ENCODE results near the gene ADD2.

Gene ADD2

DNA sequence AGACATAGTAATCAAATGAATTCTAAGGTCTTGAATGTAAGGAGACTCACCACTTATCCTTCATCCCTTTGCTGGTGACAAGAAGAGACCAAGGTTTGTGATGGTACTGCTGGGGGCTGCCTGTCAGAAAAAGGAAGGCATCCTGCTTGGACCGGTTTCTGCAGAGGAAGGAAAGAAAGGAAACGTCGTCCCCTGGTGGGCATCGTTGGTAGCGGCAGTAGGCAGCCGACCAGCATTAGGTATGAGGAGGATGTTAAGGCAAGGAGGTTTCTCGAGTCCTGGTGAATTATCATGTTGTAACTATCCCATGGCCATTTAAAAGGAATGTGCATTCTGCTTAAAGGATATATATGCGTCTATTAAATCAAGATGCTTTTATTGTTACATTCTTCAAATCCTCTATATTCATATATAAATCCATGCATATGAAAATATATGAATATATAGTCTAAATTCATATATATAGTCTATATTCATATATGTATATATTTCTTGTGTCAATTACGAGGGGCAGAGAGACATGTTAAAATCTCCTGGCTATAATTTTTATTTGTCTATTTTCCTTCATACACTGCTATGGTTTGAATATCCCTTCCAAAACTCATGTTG lies 120.0 kb downstream of the ADD2 start:
- no peak for TF ChIP-seq Cebpa-rat (IDR thresholded peaks at IDR 0.05)
- peaks cover 0 to 8% (median 0%) of the 10 kb centered on the region in 11 experiments; a peak in 5 of 22 replicates for H3K9me3 ChIP-seq (replicated peaks in 1 of 11)

DNA sequence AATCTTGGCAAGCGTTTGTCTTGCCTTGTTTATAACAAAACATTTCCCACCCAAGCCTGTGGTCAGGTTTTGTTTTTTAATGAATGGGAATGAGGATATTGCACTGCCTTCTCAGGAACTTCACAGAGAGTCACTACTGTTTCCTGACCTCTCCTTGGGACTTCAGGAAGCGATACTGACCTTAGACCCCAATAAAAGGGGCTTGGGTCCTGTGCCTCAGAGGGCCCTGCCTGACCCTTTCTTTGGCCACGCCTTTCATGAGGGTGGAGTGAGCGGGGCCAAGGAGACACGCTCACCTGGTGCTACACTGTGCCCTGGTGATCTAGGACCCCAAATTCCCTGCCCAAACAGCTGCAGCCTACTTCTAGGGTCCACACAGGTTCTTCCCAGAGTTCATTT lies 121.6 kb downstream of the ADD2 start:
- H4K20me1 ChIP-seq = no peaks in the 10 kb centered on the region

More for the DNA sequence above, 120.0 kb downstream of the ADD2 start:
- Histone ChIP-seq H3K27ac (no peak overlapping the region), H3K36me3 (no peaks in the 10 kb centered on the region), H3K9ac (no peak overlapping the region), H3K27me3 (no peaks in the 10 kb centered on the region), H3K4me2 (no peak overlapping the region), H3K4me1 (peaks cover 0 to 7% (median 0%) of the 10 kb centered on the region in 10 experiments; a peak in 2 of 20 replicates), H4K20me1 (no peaks in the 10 kb centered on the region), H3K4me3 (no peak overlapping the region)

DNA sequence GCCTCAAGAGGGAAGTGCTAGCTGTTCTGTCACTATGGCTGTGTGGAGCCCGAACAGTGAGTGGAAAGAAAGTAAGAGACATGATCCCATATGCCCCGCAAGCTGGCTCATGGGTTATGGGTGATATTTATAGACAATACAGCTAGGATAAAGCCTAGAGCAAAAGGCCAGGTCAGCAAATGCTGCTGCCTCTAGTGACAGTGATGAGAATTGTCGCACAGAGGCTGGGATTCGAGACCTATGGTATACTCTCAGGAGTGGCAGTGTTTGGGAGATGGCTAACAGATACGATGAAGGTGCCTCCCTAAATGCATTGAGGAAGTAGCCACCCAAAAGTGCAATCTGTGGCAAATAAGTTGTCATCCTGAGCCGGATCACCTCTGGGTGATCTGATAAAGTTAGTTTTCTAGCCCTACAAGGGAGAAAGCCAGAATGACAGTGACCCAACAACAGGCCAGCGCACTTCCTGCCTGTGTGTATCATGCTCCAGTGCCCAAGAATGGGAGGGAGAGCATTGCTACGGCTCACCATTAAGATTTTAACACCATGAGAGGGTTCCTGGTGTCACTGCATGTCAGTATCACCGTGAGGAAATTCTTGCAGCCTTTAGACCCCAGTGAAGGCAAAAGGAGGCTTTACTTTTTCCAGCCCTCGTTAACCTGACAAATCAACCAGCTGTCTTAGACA lies 122.1 kb downstream of the ADD2 start:
- H3K27me3 ChIP-seq = no peaks in the 10 kb centered on the region
- peaks cover 0 to 7% (median 0%) of the 10 kb centered on the region in 10 experiments; a peak in 5 of 20 replicates for H3K4me1 ChIP-seq
- no peaks in the 10 kb centered on the region for H3K36me3 ChIP-seq
- no peak overlapping the region for H3K27ac ChIP-seq
- no peaks in the 10 kb centered on the region for H3K9me3 ChIP-seq (replicated peaks in 1 of 11)
- H4K20me1 ChIP-seq = no peaks in the 10 kb centered on the region
- no peak overlapping the region for H3K4me3 ChIP-seq
- no peak overlapping the region for H3K4me2 ChIP-seq
- TF ChIP-seq Cebpa-rat (IDR thresholded peaks at IDR 0.05) = no peak
- no peak overlapping the region for H3K9ac ChIP-seq

More for the DNA sequence above, 121.6 kb downstream of the ADD2 start:
- no peaks in the 10 kb centered on the region for H3K27me3 ChIP-seq
- no peak overlapping the region for H3K4me3 ChIP-seq
- H3K36me3 ChIP-seq = no peaks in the 10 kb centered on the region
- no peak for TF ChIP-seq Cebpa-rat (IDR thresholded peaks at IDR 0.05)
- H3K4me2 ChIP-seq = no peak overlapping the region
- no peak overlapping the region for H3K9ac ChIP-seq
- peaks cover 0 to 7% (median 0%) of the 10 kb centered on the region in 10 experiments; a peak in 2 of 20 replicates for H3K4me1 ChIP-seq
- H3K27ac ChIP-seq = no peak overlapping the region
- H3K9me3 ChIP-seq (replicated peaks in 1 of 11) = no peaks in the 10 kb centered on the region; a peak in 1 of 22 replicates

GRCh38 chr2:70643715-70644114 lies 124.3 kb downstream of the ADD2 start:
- no peak for TF ChIP-seq Cebpa-rat (IDR thresholded peaks at IDR 0.05)
- Histone ChIP-seq H3K4me1 (peaks cover 0 to 19% (median 3%) of the 10 kb centered on the region in 10 experiments; a peak in 8 of 20 replicates), H3K9ac (no peak overlapping the region), H3K4me3 (no peak overlapping the region), H4K20me1 (no peaks in the 10 kb centered on the region), H3K4me2 (no peak overlapping the region), H3K36me3 (no peaks in the 10 kb centered on the region), H3K27me3 (no peaks in the 10 kb centered on the region), H3K9me3 (replicated peaks in 1 of 11) (no peaks in the 10 kb centered on the region), H3K27ac (no peak overlapping the region)

GRCh38 chr2:70641263-70641784 lies 126.7 kb downstream of the ADD2 start:
- Histone ChIP-seq H3K4me1 (peaks cover 0 to 19% (median 2%) of the 10 kb centered on the region in 10 experiments; a peak in 8 of 20 replicates), H3K36me3 (no peaks in the 10 kb centered on the region), H3K4me2 (peak overlapping the region in 2 of 11 experiments; percentile 36 to 37; a peak in 2 of 22 replicates), H4K20me1 (no peaks in the 10 kb centered on the region), H3K9ac (no peak overlapping the region), H3K4me3 (no peak overlapping the region), H3K27ac (no peak overlapping the region), H3K27me3 (no peaks in the 10 kb centered on the region), H3K9me3 (replicated peaks in 1 of 11) (no peaks in the 10 kb centered on the region; a peak in 1 of 22 replicates)
- no peak for TF ChIP-seq Cebpa-rat (IDR thresholded peaks at IDR 0.05)

GRCh38 chr2:70639841-70640436 lies 128.1 kb downstream of the ADD2 start:
- H3K4me1 ChIP-seq = peaks cover 0 to 19% (median 0%) of the 10 kb centered on the region in 10 experiments; a peak in 6 of 20 replicates
- no peak overlapping the region for H3K4me3 ChIP-seq
- TF ChIP-seq Cebpa-rat (IDR thresholded peaks at IDR 0.05) = no peak

DNA sequence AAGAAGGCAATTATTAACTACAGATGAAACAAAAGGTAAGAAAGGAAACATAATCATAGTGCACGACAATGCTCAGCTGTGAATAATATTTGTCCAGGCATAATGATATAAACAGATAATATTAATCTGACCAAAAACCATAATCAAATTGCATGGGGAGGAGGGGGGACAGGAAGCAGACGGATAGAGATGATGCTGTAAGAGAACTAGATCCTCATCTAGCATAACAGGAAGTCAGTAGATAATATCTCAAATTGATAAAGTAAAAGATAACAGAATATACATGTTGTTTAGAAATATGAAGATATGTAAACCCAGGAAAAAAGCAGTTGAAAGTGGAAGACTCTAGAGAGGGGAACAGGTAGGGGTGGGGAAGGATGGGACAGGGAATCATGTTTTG lies 129.4 kb downstream of the ADD2 start:
- peaks cover 11 to 20% (median 16%) of the 10 kb centered on the region in 11 experiments; a peak in 21 of 22 replicates for H3K9me3 ChIP-seq (replicated peaks in 1 of 11)
- no peaks in the 10 kb centered on the region for H3K36me3 ChIP-seq
- no peaks in the 10 kb centered on the region for H4K20me1 ChIP-seq
- H3K4me2 ChIP-seq = no peak overlapping the region
- H3K27ac ChIP-seq = no peak overlapping the region
- no peak overlapping the region for H3K9ac ChIP-seq
- peaks cover 0 to 19% (median 0%) of the 10 kb centered on the region in 10 experiments; a peak in 6 of 20 replicates for H3K4me1 ChIP-seq
- H3K27me3 ChIP-seq = no peaks in the 10 kb centered on the region
- H3K4me3 ChIP-seq = no peak overlapping the region
- no peak for TF ChIP-seq Cebpa-rat (IDR thresholded peaks at IDR 0.05)

More at GRCh38 chr2:70639841-70640436, 128.1 kb downstream of the ADD2 start:
- Histone ChIP-seq H3K9me3 (replicated peaks in 1 of 11) (peaks cover 0 to 6% (median 3%) of the 10 kb centered on the region in 11 experiments; a peak in 12 of 22 replicates), H3K9ac (no peak overlapping the region), H3K27me3 (no peaks in the 10 kb centered on the region), H3K27ac (no peak overlapping the region), H3K36me3 (no peaks in the 10 kb centered on the region), H4K20me1 (no peaks in the 10 kb centered on the region), H3K4me2 (peak overlapping the region in 3 of 11 experiments; percentile 7 to 36 (median 10); a peak in 2 of 22 replicates)

- no peaks in the 10 kb centered on the region for H4K20me1 ChIP-seq
- no peak overlapping the region for H3K4me2 ChIP-seq
- H3K4me3 ChIP-seq = no peak overlapping the region
- peaks cover 15 to 29% (median 19%) of the 10 kb centered on the region in 11 experiments; a peak in 21 of 22 replicates for H3K9me3 ChIP-seq (replicated peaks in 1 of 11)
- peaks cover 0 to 24% (median 11%) of the 10 kb centered on the region in 10 experiments; a peak in 8 of 20 replicates for H3K4me1 ChIP-seq
- H3K27ac ChIP-seq = no peak overlapping the region
- TF ChIP-seq Cebpa-rat (IDR thresholded peaks at IDR 0.05) = no peak
- H3K36me3 ChIP-seq = no peaks in the 10 kb centered on the region
- H3K27me3 ChIP-seq = no peaks in the 10 kb centered on the region
- H3K9ac ChIP-seq = no peak overlapping the region
Observed at GRCh38 chr2:70633508-70633907, 134.5 kb downstream of the ADD2 start.

- no peaks in the 10 kb centered on the region for H3K36me3 ChIP-seq
- TF ChIP-seq Cebpa-rat (IDR thresholded peaks at IDR 0.05) = no peak
- H3K4me1 ChIP-seq = peaks cover 0 to 24% (median 11%) of the 10 kb centered on the region in 10 experiments; a peak in 8 of 20 replicates
- peak overlapping the region in 5 of 11 experiments; percentile 11 to 62 (median 26); a peak in 6 of 22 replicates for H3K4me2 ChIP-seq
- H3K9ac ChIP-seq = no peak overlapping the region
- peaks cover 15 to 29% (median 20%) of the 10 kb centered on the region in 11 experiments; a peak in 21 of 22 replicates for H3K9me3 ChIP-seq (replicated peaks in 1 of 11)
- no peaks in the 10 kb centered on the region for H3K27me3 ChIP-seq
- H4K20me1 ChIP-seq = no peaks in the 10 kb centered on the region
- H3K4me3 ChIP-seq = no peak overlapping the region
- H3K27ac ChIP-seq = no peak overlapping the region
Observed at GRCh38 chr2:70632966-70633365, 135.0 kb downstream of the ADD2 start.
